SHP77 (cell line): ENCODE measurements around the gene NEMP1.
A peak's percentile ranks its signal among the peaks of the same experiment; 100 is the strongest.

Experiments used
- DNase-seq, 2 experiments: peaks; one replicate each; lab custom pipeline; 2025; lab: John Stamatoyannopoulos, UW

NEMP1 gene

DNA sequence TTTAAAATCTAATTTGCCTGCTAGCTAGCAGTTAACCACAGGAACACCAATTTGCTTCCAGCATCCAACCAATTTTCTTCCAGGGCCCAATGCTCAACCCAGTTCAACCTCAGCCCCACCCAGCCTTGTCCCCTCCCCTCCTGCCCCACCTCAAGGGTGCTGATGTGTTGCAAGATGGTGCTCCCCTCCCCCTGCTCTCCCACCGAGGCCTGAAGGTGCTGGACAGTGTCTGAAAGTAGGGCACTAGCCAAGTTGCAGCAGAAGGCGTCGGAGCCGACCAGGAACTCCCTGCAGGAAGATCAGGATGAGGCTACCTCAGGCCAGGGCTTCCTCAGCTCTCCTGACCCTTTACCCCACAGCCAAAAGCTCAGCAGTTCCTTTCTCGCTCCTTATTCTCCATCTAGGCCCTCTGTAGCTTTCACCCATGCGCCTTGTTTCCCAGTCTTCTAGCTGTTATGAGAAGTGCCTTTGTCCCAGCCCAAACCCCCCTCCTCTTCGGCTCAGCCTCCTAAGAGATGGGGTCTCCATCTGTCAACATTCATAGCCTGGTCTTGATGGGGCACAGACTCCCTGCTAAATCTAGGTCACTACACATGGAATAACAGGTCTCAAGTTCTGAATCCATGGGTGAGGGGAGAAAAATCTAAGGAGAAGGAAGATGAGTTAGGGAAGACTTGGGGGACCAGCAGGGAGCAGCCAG lies 29.0 kb upstream of the NEMP1 start:
- DNase-seq: no peak

DNA sequence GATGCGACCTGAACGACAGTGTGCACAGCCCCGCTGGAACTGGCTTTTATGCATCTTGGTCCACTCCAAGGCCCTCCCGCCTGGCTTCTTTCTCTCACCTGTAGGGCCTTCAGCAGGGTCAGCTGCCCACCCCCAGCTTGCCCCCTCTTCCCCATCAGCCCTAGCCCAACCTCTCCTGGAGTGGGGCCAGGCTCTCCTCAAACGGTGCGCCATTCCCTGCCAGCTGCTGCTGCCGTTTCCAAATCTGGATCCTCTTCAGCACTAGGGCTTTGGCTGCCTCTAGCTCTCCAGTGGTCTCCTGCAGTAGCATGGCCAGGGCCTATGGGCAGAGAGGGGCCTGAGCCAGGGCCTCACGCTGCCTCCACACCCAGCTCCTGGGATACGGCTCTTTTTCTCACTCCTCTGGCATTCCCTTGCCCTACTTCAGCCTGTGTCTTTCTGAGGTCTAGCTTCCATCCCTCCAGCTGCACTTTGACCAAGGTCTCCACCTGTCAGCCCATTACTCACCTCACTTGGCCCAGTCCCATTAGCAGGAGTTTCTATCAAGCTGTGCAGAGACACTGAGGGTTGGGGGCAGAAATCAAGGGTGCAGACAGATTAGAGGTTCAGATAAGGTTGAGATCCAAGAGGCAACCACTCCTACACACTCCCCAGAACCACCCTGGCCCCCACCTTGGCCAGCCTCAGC lies 27.6 kb upstream of the NEMP1 start:
- no peak for DNase-seq

DNA sequence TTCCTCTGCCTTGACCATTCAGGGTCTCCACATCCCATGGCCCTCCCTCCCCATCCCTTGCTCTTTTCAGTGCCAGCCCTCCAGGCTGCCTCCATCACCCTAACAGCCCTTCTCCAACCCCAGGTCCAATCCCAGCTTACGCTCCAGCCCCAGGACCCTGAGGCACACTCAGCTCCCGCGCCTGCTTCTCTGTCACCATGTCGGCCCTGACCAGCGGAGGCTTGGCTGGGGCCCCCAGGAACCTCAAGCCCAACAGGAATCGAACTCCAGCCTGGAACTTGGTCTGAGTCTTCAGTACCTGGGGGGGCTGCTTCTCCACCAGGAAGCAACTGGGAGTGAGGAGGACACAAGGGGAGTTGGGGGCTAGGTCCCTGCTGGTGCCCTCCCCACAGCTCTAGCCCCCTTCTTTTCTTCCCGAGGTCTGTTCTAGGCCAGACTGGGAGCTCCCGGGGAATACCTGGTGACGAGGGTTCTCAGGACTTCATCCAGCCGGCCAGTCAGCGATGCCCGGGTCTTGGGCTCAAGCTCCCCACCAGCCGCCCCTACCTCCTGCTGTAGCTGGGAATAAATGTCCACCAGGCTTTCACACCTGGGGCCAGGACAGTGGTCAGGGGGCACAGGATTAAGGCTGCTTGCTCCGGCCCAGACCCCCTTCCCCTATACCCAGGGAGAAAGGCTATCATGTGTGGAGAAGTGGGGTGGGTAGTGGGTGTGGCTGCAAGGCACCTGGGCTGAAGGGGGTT lies 26.6 kb upstream of the NEMP1 start:
- DNase-seq: no peak

DNA sequence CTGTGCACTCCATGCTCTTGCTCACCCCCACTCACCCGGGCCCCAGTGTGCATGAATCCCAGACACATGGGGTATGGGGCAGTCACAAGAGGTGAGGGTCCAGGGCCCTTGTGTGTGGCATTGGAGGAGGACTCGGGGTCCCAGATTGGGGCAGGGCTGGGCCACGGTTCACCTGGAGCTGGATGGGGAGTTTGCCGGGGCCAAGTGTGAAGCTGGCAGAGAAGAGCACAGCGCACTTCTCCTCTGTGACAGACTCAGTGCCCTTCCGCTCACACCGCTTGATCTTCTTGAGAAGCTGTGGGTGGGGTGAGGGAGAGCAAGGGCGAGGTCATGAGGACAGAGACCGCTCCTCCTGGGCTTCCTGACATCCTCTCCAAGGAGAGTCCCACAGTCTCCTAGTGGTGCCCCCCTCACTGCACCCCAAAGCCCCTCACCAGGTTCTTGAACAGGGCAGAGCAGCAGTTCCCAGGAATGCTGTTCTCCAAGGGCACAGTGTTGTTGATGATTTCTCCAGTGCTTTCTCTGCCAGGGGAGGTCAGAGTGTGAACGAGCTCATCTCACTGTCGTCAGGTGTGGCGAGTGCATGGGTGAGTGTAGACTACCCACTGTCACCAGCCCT lies 25.8 kb upstream of the NEMP1 start:
- no peak for DNase-seq

DNA sequence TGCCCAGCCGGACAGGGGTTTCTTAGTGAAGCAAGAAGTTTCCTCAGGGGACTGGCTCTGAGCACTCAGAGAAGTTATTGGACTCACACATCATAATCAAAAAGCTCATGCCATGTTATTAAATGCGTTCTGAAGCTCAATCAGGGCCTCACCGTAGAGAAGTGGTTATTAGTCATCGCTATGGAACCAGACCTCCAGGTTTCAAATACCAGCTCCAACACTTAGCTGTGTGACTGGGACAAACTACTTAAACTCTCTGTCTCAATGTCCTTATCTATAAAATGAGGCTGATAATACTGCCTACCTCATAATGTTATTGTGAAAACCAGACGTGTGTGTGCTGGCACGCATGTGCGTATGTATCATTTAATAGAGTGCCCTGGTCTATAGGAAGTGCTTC lies 25.3 kb upstream of the NEMP1 start:
- no peak for DNase-seq

DNA sequence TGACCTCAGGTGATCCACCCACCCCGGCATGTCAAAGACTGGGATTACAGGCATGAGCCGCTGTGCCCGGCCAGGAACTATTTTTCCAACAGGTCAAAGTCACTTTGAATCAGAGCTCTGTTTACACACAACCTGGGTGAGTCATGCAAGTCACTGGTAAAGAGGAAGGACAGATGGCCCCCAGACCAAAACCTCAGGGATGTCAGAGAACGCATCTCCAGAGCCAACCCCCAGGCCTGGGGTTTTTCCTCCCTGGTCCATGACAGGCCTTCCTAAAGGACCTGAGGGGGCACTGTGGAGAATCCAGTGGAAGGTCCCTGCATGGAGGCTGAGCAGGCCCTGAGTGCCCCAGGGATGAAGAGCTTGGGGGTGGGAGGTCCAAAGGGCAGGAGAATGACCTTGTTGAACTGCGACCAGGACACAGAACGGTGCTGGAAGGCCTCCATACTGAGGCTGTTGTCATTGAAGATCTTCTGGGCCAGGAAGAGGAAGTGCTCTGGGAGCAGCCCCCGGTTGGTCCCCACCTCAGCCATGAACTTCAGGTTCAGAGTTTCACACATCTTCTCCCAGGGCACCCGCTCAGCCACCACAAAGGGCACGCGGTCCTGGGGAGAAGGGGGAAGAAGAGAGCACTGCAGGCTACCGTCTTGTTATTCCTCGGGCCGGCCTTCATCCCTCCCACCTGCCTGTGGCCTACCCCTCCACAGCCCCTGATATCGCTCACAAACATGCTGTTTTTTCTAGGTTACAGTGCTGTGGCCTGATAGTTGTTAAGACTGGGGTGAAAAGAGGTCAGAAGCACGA lies 23.5 kb upstream of the NEMP1 start:
- DNase-seq: peak in 1 of 2 experiments; percentile 15

- DNase-seq: no peak
Observed at GRCh38 chr12:57099766-57100165, 21.2 kb upstream of the NEMP1 start.

GRCh38 chr12:57099047-57099714 lies 20.6 kb upstream of the NEMP1 start:
- no peak for DNase-seq

GRCh38 chr12:57098546-57098945 lies 20.0 kb upstream of the NEMP1 start:
- DNase-seq: no peak

DNA sequence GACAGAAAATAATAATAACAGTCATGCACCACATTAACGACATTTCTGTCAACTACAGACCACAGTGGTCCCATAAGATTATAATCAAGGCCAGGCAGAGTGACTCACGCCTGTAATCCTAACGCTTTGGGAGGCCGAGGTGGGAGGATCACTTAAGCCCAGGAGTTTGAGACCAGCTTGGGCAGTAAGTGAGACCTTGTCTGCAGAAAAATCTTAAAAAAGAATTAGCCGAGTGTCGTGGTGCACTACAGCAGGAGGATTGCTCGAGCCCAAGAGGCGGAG lies 18.9 kb upstream of the NEMP1 start:
- DNase-seq: no peak

- no peak for DNase-seq
Observed at GRCh38 chr12:57096748-57097553, 18.4 kb upstream of the NEMP1 start.

DNA sequence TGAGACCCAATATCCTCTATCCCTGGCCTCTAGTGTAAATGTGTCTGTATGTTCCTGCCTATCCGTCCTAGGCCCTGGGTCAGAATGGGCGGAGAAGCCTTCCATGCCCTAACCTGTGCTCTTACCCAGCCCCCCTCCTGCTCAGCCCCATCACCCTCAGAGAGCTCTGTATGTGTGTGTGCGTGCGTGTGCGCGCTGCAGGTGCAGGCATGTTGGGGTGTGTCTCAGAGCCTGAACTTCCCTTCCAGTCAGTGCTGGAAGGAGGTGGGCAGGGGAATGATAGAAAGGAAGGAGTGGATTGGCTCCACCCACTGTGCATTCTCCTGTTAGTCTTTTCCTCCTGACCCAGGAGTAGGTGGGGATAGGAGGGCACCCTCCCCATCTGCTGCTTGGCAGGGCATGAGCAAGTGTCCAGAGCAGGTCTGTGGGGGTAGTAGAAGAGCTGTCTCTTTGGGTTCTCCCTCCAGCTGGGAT lies 17.5 kb upstream of the NEMP1 start:
- peak; percentile 48 to 50 for DNase-seq

GRCh38 chr12:57095440-57095839 lies 16.8 kb upstream of the NEMP1 start:
- DNase-seq: no peak

- no peak for DNase-seq
Observed at GRCh38 chr12:57094208-57095160, 15.9 kb upstream of the NEMP1 start.

- peak in 1 of 2 experiments; percentile 34 for DNase-seq
Observed at GRCh38 chr12:57093415-57094207, 15.0 kb upstream of the NEMP1 start.

DNA sequence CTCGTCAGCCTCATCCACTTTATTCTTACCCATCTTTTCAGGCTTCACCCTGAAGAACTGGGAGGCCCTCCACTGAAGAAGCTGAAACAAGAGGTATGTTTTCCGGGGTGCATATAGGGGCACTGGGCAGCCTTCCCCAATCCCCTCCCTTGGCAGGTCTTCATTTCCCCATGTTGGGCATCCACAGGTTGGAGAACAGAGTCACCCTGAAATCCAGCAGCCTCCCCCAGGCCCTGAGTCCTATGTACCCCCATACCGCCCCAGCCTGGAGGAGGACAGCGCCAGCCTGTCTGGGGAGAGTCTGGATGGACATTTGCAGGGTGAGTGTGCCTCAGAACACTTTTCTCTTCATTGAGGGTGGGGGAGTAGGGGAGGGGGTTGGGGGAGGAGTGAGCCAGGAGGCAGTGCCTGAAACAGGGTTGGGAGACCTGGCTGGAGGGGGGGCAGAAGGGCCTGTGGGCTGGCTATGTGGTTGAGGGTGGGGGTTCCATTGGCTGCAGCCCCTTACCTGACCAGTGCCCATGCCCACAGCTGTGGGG lies 14.4 kb upstream of the NEMP1 start:
- no peak for DNase-seq

GRCh38 chr12:57092529-57092862 lies 13.9 kb upstream of the NEMP1 start:
- DNase-seq: no peak
